ENCODE results near the gene ANO6. TPM values are rescaled to one million over a fixed set of nuclear protein-coding genes. Genes with fewer than 3 reads are reported as not detected.

Gene ANO6
- total RNA-seq, 2 donors from 2014 or later = 24.4 to 28.0 TPM

GRCh38 chr12:45458854-45459807, 243.2 kb downstream of the ANO6 start:
- H3K9me3 ChIP-seq = no peaks in the 10 kb centered on the region
- ATAC-seq (no peak), DNase-seq (no peak)
- no peak overlapping the region for H3K4me3 ChIP-seq
- H3K4me1 ChIP-seq = no peaks in the 10 kb centered on the region
- no peak overlapping the region for H3K27ac ChIP-seq
- no peaks in the 10 kb centered on the region for H3K36me3 ChIP-seq (replicated peaks in 1 of 2; ENCODE audit: insufficient read depth in 1 of 2, low read depth in 2 of 2)
- TF ChIP-seq POLR2A (IDR thresholded peaks at IDR 0.05) = no peak
- H3K27me3 ChIP-seq = no peaks in the 10 kb centered on the region
- intact Hi-C loops (cut with DNase I) = no loop called here
- 63 to 71% methylated on average over 4 of the region's 4 CpGs for WGBS, 2 donors

- H3K4me3 ChIP-seq = no peak overlapping the region
- no peak overlapping the region for H3K27ac ChIP-seq
- no peaks in the 10 kb centered on the region for H3K36me3 ChIP-seq (replicated peaks in 1 of 2; ENCODE audit: insufficient read depth in 1 of 2, low read depth in 2 of 2)
- no peak for ATAC-seq
- DNase-seq = no peak
- no peaks in the 10 kb centered on the region for H3K4me1 ChIP-seq
- intact Hi-C loops (cut with DNase I) = no loop called here
- TF ChIP-seq POLR2A (IDR thresholded peaks at IDR 0.05) (no peak), CTCF (IDR thresholded peaks at IDR 0.05) (no peak)
- H3K9me3 ChIP-seq = no peaks in the 10 kb centered on the region
- no peaks in the 10 kb centered on the region for H3K27me3 ChIP-seq
- WGBS, 2 donors = 75 to 83% methylated on average over 4 of the region's 4 CpGs
Measured at GRCh38 chr12:45462506-45462905, 246.6 kb downstream of the ANO6 start.

- H3K4me3 ChIP-seq = no peak overlapping the region
- H3K36me3 ChIP-seq (replicated peaks in 1 of 2; ENCODE audit: insufficient read depth in 1 of 2, low read depth in 2 of 2) = no peaks in the 10 kb centered on the region
- H3K27me3 ChIP-seq = no peaks in the 10 kb centered on the region
- H3K27ac ChIP-seq = no peak overlapping the region
- WGBS, 2 donors = 44% methylated on average over 4 of the region's 4 CpGs
- intact Hi-C loops (cut with DNase I) = no loop called here
- no peak for TF ChIP-seq POLR2A (IDR thresholded peaks at IDR 0.05)
- peak in 3 of 7 experiments; percentile 10 to 25 (median 24) for TF ChIP-seq CTCF (IDR thresholded peaks at IDR 0.05)
- ATAC-seq (peak; percentile 47), DNase-seq (peak in 2 of 4 donors; percentile 2 to 21)
- no peaks in the 10 kb centered on the region for H3K9me3 ChIP-seq
- H3K4me1 ChIP-seq = no peaks in the 10 kb centered on the region
Measured at GRCh38 chr12:45464699-45465098, 248.8 kb downstream of the ANO6 start.

GRCh38 chr12:45468751-45469615, 253.1 kb downstream of the ANO6 start:
- Histone ChIP-seq H3K4me3 (no peak overlapping the region), H3K27ac (no peak overlapping the region), H3K4me1 (no peaks in the 10 kb centered on the region), H3K27me3 (no peaks in the 10 kb centered on the region), H3K9me3 (no peaks in the 10 kb centered on the region), H3K36me3 (replicated peaks in 1 of 2; ENCODE audit: insufficient read depth in 1 of 2, low read depth in 2 of 2) (no peaks in the 10 kb centered on the region)
- DNase-seq (no peak), ATAC-seq (no peak)
- no peak for TF ChIP-seq CTCF (IDR thresholded peaks at IDR 0.05)
- no peak for TF ChIP-seq POLR2A (IDR thresholded peaks at IDR 0.05)
- WGBS, 2 donors = 72 to 82% methylated on average over 8 to 18 of the region's 18 CpGs
- intact Hi-C loops (cut with DNase I) = no loop called here

GRCh38 chr12:45469902-45470301, 254.0 kb downstream of the ANO6 start:
- no peak for DNase-seq

More at GRCh38 chr12:45469902-45470301, 254.0 kb downstream of the ANO6 start:
- no peak for ATAC-seq
- H3K4me1 ChIP-seq = no peaks in the 10 kb centered on the region
- intact Hi-C loops (cut with DNase I) = no loop called here
- H3K36me3 ChIP-seq (replicated peaks in 1 of 2; ENCODE audit: insufficient read depth in 1 of 2, low read depth in 2 of 2) = no peaks in the 10 kb centered on the region
- H3K4me3 ChIP-seq = no peak overlapping the region
- no peaks in the 10 kb centered on the region for H3K9me3 ChIP-seq
- no peaks in the 10 kb centered on the region for H3K27me3 ChIP-seq
- WGBS, 2 donors = 58 to 74% methylated on average over 4 of the region's 4 CpGs
- H3K27ac ChIP-seq = no peak overlapping the region
- TF ChIP-seq CTCF (IDR thresholded peaks at IDR 0.05) = no peak
- no peak for TF ChIP-seq POLR2A (IDR thresholded peaks at IDR 0.05)
